ENCODE results near the gene LUZP1. TPM values are rescaled to one million over a fixed set of nuclear protein-coding genes. Genes with fewer than 3 reads are reported as not detected.

LUZP1 gene
- total and polyA plus RNA-seq, 12 donors: 6.4 to 40.1 (median 29.9) TPM

DNA sequence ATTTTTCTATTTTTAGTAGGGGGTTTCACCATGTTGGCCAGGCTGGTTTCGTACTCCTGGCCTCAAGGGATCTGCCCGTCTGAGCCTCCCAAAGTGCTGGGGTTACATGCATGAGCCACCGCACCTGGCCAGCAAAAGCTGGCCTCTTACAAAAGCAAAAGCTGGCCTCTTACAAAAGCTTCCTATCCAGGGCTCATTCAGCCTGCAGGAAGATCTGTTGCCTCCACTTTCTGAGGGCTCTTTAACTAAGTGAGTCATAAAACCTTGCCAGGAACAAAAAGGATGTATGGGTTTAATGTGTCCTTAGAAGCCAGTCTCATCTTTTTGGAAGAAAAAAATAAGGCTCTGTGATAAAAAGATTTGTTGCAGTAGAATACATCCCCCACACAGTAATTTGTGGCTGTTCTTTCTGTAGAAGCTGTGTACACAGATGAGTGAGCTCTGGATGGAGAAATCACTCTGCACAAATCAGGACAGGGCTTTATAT, 33.6 kb upstream of the LUZP1 start:
- H3K9me3 ChIP-seq: no peaks in the 10 kb centered on the region
- no peak for ATAC-seq
- no peak overlapping the region for H3K4me3 ChIP-seq
- intact Hi-C loops (cut with DNase I): loop anchor here in 1 of 10 donors (10.0 kb wide), 1 partner anchor 72 kb away; no protein-coding TSS in a partner anchor
- H3K4me1 ChIP-seq: no peaks in the 10 kb centered on the region
- H3K27me3 ChIP-seq: peaks cover 0 to 11% (median 0%) of the 10 kb centered on the region in 7 donors
- no peak for DNase-seq
- 69 to 76% methylated on average over 3 of the region's 3 CpGs for WGBS, 2 donors
- H3K36me3 ChIP-seq: no peaks in the 10 kb centered on the region
- TF ChIP-seq, protein P1, sequence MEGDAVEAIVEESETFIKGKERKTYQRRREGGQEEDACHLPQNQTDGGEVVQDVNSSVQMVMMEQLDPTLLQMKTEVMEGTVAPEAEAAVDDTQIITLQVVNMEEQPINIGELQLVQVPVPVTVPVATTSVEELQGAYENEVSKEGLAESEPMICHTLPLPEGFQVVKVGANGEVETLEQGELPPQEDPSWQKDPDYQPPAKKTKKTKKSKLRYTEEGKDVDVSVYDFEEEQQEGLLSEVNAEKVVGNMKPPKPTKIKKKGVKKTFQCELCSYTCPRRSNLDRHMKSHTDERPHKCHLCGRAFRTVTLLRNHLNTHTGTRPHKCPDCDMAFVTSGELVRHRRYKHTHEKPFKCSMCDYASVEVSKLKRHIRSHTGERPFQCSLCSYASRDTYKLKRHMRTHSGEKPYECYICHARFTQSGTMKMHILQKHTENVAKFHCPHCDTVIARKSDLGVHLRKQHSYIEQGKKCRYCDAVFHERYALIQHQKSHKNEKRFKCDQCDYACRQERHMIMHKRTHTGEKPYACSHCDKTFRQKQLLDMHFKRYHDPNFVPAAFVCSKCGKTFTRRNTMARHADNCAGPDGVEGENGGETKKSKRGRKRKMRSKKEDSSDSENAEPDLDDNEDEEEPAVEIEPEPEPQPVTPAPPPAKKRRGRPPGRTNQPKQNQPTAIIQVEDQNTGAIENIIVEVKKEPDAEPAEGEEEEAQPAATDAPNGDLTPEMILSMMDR (IDR thresholded peaks at IDR 0.05): no peak
- no peak overlapping the region for H3K27ac ChIP-seq

DNA sequence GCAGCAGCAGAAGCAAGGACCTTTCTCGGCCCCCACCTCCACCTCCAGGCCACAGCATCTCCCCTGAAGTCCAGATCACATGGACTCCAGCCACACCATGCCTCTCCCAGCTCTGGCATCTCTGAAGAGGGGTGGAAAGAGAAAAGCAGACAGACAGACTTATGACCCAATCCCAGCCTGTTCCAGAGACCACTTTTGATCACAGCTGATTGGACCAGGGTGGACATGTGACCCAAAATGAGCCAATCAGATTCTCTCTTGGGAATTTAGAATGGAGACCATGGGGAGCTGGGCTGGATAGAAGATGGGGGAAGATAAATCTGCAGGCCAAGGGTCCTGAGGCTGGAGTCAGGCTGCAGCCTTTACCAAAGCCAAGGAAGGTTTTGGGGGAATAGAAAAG, 32.2 kb upstream of the LUZP1 start:
- TF ChIP-seq, protein P1 (IDR thresholded peaks at IDR 0.05): no peak
- Histone ChIP-seq H3K36me3 (no peaks in the 10 kb centered on the region), H3K9me3 (no peaks in the 10 kb centered on the region), H3K27me3 (peaks cover 0 to 11% (median 0%) of the 10 kb centered on the region in 7 donors), H3K4me1 (no peaks in the 10 kb centered on the region), H3K4me3 (no peak overlapping the region), H3K27ac (no peak overlapping the region)
- intact Hi-C loops (cut with DNase I): loop anchor here in 1 of 10 donors (10.0 kb wide), 1 partner anchor 74 kb away; no protein-coding TSS in a partner anchor
- 82 to 87% methylated on average over 1 of the region's 1 CpG for WGBS, 2 donors
- DNase-seq (no peak), ATAC-seq (no peak)

DNA sequence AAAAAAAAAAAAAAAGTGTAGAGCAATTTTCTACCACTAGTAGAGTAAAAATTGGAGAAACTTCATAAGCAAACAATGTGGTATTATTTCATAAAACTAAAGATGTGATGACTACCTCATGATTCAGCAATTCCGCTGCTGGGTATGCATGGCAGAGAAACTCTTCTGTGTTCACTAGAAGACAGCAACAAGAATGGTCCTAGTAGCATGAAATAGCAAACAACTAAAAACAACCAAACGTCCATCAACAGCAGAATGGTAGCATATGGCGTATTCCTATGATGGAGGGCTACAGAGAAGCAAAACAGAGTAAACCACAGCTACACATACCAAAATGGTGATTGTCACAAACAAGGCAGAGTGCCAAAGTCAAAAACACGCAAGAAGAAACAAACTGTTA, 29.7 kb upstream of the LUZP1 start:
- Histone ChIP-seq H3K27ac (no peak overlapping the region), H3K4me1 (no peaks in the 10 kb centered on the region), H3K27me3 (peaks cover 0 to 8% (median 0%) of the 10 kb centered on the region in 7 donors), H3K4me3 (no peak overlapping the region), H3K9me3 (no peaks in the 10 kb centered on the region), H3K36me3 (no peaks in the 10 kb centered on the region)
- ATAC-seq: no peak
- DNase-seq: no peak
- WGBS, 2 donors: 69 to 81% methylated on average over 4 of the region's 4 CpGs
- intact Hi-C loops (cut with DNase I): no loop called here
- TF ChIP-seq, protein P1 (IDR thresholded peaks at IDR 0.05): no peak

DNA sequence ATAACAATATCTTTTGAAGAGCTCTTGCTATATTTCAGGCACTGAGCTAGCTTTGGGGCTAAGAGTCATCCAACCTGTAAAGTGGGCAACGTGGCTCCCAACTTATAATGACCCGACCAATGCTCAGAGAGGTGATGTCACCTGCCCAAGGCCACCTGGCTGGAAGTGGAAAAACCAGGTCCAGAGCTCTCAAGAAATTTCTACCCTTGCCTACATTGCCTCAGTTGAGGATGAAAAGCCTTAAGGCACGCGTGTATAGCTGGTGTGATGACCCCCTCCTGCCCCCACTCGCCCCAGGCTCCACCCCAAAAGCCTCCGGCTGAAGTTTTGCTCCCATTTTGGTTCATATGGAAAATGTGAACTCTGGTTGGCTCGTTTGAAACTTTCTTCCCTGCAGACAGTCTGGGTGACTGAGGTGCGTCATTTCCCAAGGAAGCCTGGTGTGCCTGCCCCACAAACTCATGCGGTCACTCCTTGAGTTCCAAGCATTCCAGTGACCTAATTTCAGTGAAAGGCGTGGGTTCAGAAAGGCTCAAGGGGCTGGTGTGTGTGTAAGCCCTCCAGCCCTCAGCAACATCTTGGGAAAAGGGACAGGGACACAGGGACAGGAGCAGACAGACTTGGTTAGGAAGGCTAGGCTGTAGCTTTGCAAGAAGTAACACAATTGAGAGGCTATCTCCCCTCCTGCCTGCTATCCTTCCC, 28.1 kb upstream of the LUZP1 start:
- intact Hi-C loops (cut with DNase I): no loop called here
- peak in 3 of 8 donors; percentile 27 to 33 (median 30) for ATAC-seq
- no peaks in the 10 kb centered on the region for H3K36me3 ChIP-seq

More for the DNA sequence above, 28.1 kb upstream of the LUZP1 start:
- H3K27me3 ChIP-seq: peaks cover 0 to 8% (median 0%) of the 10 kb centered on the region in 7 donors
- no peak overlapping the region for H3K27ac ChIP-seq
- 53 to 64% methylated on average over 10 of the region's 10 CpGs for WGBS, 2 donors
- no peaks in the 10 kb centered on the region for H3K9me3 ChIP-seq
- no peak for DNase-seq
- H3K4me1 ChIP-seq: no peaks in the 10 kb centered on the region
- TF ChIP-seq, protein P1 (IDR thresholded peaks at IDR 0.05): no peak
- H3K4me3 ChIP-seq: no peak overlapping the region
